ENCODE measurements around the gene NET1.

- no peak for TF ChIP-seq CTCF (IDR thresholded peaks at IDR 0.05)
- no peak for TF ChIP-seq POLR2A (IDR thresholded peaks at IDR 0.05)
Observed at GRCh38 chr10:5481121-5481520, 68.8 kb downstream of the NET1 start.
